Esophagus muscularis mucosa (tissue), 4 donors: Measurements from ENCODE around the gene ZNF503.

Source experiments
- CTCF ChIP-seq, 3 experiments: fragments of 200-600 bp in 2 of 3; fragments of 450-650 bp in 1 of 3; sonication (generic) in 2 of 3; IDR thresholded peaks; one replicate each; pipeline ENCODE4 v1.5.1; 2017 to 2019; ENCODE audit warnings: antibody characterized with exemption in 3 of 3, mild to moderate bottlenecking in 2 of 3, moderate library complexity in 1 of 3
- EP300 ChIP-seq: sonication (generic); formaldehyde crosslinking; IDR thresholded peaks from one replicate; pipeline ENCODE4 v1.6.1; 2017; ENCODE audit warnings: antibody characterized with exemption
- POLR2A ChIP-seq: fragments of 450-650 bp; IDR thresholded peaks from one replicate; pipeline ENCODE4 v1.6.1; 2017; ENCODE audit warnings: antibody characterized with exemption, moderate library complexity, mild to moderate bottlenecking, low read depth

GRCh38 chr10:75403939-75404814 is 2.6 kb upstream of the ZNF503 start:
- no peak for TF ChIP-seq CTCF (IDR thresholded peaks at IDR 0.05)
- TF ChIP-seq POLR2A, result no peak
- no peak for TF ChIP-seq EP300
